ENCODE data around the gene MANSC1.

Gene MANSC1

DNA sequence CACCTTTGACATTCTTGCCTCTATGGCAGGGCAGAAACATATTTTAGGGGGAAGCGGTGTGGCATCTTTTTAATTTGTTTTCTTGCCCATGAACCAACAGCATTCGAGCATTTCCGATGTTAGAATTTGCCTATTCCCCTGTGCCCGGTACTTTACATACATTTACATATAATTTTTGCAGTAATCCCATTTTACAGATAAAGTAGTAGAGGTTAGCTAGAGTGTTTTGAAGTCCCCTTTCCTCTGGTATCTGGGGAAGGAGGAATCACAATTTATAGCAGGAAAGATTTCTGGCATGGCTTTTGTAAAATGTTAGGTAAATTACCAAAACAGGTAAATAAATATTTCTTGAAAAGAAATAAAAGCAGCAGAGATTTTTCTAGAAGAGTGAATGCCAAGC is 8.5 kb upstream of the MANSC1 start:
- TF ChIP-seq, protein P1, sequence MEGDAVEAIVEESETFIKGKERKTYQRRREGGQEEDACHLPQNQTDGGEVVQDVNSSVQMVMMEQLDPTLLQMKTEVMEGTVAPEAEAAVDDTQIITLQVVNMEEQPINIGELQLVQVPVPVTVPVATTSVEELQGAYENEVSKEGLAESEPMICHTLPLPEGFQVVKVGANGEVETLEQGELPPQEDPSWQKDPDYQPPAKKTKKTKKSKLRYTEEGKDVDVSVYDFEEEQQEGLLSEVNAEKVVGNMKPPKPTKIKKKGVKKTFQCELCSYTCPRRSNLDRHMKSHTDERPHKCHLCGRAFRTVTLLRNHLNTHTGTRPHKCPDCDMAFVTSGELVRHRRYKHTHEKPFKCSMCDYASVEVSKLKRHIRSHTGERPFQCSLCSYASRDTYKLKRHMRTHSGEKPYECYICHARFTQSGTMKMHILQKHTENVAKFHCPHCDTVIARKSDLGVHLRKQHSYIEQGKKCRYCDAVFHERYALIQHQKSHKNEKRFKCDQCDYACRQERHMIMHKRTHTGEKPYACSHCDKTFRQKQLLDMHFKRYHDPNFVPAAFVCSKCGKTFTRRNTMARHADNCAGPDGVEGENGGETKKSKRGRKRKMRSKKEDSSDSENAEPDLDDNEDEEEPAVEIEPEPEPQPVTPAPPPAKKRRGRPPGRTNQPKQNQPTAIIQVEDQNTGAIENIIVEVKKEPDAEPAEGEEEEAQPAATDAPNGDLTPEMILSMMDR (IDR thresholded peaks at IDR 0.05; ENCODE audit: low read depth, low read length): no peak
- Histone ChIP-seq H3K4me3 (ENCODE audit: low read depth, low read length) (no peak overlapping the region; the same call in 1 of the 2 replicates), H3K27ac (peak overlapping the region; percentile 94), H3K9me3 (ENCODE audit: severe bottlenecking) (no peaks in the 10 kb centered on the region), H3K36me3 (peaks cover 4% of the 10 kb centered on the region), H3K27me3 (ENCODE audit: insufficient read depth, low read depth, severe bottlenecking) (no peaks in the 10 kb centered on the region)
- DNase-seq: no peak

DNA sequence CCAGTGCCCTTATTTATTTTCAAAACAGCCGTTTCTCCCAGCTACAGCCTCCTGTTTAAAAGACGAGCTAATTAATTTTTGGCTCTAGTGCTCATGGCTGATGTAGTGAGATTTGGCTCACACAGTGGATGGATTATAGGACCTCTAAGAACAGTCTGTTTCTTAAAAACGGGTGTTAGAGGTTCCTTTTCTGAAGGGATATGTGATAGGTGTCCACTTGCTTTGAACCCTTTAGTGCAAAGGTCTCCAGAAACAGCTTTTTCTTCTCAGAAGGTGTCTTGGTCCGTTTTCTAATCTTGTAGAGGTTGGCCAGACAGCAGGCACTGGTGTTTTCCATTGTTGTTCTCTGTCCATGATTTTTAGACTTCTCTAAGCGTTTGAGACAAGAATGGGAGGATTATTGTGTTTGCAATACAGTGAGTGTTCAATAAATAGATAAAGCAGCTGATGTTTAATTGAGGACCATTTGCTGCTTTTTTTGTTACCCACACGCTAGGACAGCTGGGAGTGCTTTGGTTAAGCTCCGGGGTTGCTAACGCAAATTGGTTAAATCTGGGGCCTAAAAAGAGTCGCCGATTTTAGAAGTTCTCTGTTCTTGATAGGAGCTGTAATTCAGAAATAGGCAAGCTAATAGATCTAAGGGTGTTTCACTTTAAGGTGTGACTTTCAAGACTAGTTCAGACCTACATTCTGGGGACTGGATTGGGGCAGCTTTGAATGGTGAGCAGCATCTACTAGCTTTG is 7.8 kb upstream of the MANSC1 start:
- peak overlapping the region; percentile 88 for H3K4me3 ChIP-seq (ENCODE audit: low read depth, low read length)
- TF ChIP-seq, protein P1 (IDR thresholded peaks at IDR 0.05; ENCODE audit: low read depth, low read length): no peak
- peak overlapping the region; percentile 94 for H3K27ac ChIP-seq
- H3K36me3 ChIP-seq: peaks cover 4% of the 10 kb centered on the region
- no peak for DNase-seq
- H3K9me3 ChIP-seq (ENCODE audit: severe bottlenecking): no peaks in the 10 kb centered on the region
- no peaks in the 10 kb centered on the region for H3K27me3 ChIP-seq (ENCODE audit: insufficient read depth, low read depth, severe bottlenecking)

DNA sequence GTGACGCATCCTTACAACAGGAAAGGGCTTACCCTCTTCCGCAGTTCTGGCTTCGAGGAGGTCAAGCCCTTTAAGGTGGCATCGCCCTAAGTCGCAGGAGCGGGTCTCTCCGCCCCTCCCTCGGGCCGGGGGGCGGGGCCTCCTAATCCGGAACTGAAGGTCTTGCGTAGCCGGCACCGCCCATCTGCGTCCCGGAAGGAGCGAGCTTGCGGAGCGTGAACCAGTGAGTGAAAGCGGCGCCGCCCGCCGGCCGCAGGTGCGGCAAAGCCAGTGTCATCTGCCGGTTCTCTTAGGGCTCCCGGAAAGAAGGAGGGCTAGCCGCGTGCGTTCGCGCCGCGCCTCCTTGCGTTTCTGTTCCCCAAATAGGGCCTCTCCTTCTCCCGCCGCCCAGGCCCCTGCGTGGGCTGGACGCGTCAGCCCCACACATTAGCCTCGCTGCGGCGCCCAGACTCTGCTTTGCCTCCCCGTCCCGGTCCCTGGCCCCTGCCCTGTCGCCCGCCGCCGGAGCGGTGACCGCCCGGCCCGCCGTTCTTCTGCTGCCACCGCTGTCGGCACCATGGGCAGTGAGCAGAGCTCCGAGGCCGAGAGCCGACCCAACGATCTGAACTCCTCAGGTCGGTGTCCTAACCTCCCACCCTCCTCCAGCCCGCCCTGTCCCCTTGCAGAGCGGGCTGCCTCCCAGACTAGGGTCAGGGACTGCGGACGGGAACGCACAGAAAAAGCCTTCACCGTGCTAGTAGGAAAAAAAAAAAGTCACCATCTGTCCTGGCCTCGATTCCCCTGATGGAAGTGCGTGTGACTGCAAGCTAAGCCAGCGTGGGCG is 7.1 kb upstream of the MANSC1 start, which contains the start of gene BORCS5:
Gene BORCS5, plus strand, starts transcription at position 183 of the 823 bp plus-strand sequence. Its CDS starts 374 bp downstream, at position 557.
- H3K36me3 ChIP-seq: peaks cover 3% of the 10 kb centered on the region
- peak within 1 kb of the TSS; percentile 88 for H3K4me3 ChIP-seq (ENCODE audit: low read depth, low read length)
- peak within 1 kb of the TSS; percentile 94 for H3K27ac ChIP-seq
- no peaks in the 10 kb centered on the region for H3K27me3 ChIP-seq (ENCODE audit: insufficient read depth, low read depth, severe bottlenecking)
- peak; percentile 97 for DNase-seq
- no peaks in the 10 kb centered on the region for H3K9me3 ChIP-seq (ENCODE audit: severe bottlenecking)
- TF ChIP-seq, protein P1 (IDR thresholded peaks at IDR 0.05; ENCODE audit: low read depth, low read length): peak; percentile 38; the same call in 1 of the 2 replicates

DNA sequence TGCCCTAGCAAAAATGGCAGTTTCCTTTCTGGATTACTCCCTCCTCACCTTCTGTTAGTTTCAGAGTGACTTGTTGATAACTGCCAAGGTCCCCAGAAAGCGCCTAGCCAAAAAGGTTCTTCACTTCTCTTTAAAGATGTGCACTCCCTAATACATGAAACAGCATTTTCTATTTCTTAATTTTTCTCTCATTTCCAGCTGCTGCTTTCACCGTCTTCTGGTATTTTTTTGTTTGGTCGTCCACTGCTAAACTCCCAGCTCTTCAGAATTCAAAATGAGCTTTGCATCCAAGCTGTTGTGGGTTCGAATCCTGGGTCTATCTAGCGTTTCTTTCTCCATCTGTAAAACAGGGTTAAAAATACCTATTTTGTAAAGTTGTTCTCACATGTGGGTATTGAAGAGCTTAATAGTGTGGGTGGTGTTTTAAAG is 6.4 kb upstream of the MANSC1 start:
- no peak for DNase-seq
- H3K36me3 ChIP-seq: no peaks in the 10 kb centered on the region; the same call in 1 of the 2 replicates
- TF ChIP-seq, protein P1 (IDR thresholded peaks at IDR 0.05; ENCODE audit: low read depth, low read length): no peak
- peak overlapping the region; percentile 88 for H3K4me3 ChIP-seq (ENCODE audit: low read depth, low read length)
- peak overlapping the region; percentile 94 for H3K27ac ChIP-seq
- no peaks in the 10 kb centered on the region for H3K27me3 ChIP-seq (ENCODE audit: insufficient read depth, low read depth, severe bottlenecking)
- H3K9me3 ChIP-seq (ENCODE audit: severe bottlenecking): no peaks in the 10 kb centered on the region

DNA sequence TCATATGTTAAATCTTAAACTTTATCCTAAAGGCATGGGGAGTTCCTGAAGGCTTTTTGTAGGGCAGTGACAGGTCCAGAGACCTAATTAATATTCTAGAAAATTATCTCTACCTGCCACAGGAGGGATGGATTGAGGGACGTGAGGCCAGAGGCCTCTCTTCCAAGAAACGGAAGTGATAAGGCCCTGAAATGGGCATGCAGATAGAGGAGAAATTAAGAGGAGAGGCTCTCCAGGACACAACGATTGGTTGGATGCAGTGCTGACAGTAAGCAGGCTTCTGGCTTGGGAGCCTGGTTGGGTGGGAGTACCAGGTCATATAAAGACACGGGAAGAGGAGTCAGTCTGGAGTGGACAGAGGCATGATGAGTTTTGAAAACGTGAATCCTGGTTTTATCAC is 3.8 kb upstream of the MANSC1 start:
- H3K36me3 ChIP-seq: no peaks in the 10 kb centered on the region; the same call in 1 of the 2 replicates
- H3K4me3 ChIP-seq (ENCODE audit: low read depth, low read length): no peak overlapping the region
- no peaks in the 10 kb centered on the region for H3K27me3 ChIP-seq (ENCODE audit: insufficient read depth, low read depth, severe bottlenecking)
- TF ChIP-seq, protein P1 (IDR thresholded peaks at IDR 0.05; ENCODE audit: low read depth, low read length): no peak
- no peaks in the 10 kb centered on the region for H3K9me3 ChIP-seq (ENCODE audit: severe bottlenecking)
- no peak overlapping the region for H3K27ac ChIP-seq
- no peak for DNase-seq
